ENCODE results near the gene LRR1.

LRR1 gene

GRCh38 chr14:49598485-49599300 lies at the start of gene LRR1:
Gene LRR1, plus strand, starts transcription at chr14:49598940. Its CDS starts 81 bp downstream, at chr14:49599021.
- peak; percentile 91 for DNase-seq

GRCh38 chr14:49549446-49549845 lies 49.3 kb upstream of the LRR1 start:
- DNase-seq = no peak

- peak; percentile 6 for DNase-seq
Observed at GRCh38 chr14:49549881-49550280, 48.9 kb upstream of the LRR1 start.

GRCh38 chr14:49550286-49551184 lies 48.2 kb upstream of the LRR1 start:
- DNase-seq = peak; percentile 42

DNA sequence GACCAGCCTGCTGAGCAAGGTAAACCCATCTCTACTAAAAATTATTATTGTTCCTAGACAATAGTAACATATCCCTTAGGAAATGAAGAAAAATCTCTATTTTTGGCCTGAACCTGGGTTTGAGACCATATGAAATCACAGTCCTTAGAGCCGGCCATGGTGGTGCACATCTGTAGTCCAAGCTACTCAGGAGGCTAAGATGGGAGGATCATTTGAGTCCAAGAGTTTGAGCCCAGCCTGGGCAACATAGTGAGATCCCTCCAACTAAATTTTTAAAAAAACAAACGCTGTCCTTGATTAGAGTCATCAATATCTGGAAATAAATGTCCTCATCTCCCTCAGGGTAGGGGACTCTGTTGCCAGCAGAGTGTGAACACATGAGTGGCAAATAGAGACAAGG lies 47.2 kb upstream of the LRR1 start:
- no peak for DNase-seq

GRCh38 chr14:49553106-49553505 lies 45.6 kb upstream of the LRR1 start:
- DNase-seq = peak; percentile 44

DNA sequence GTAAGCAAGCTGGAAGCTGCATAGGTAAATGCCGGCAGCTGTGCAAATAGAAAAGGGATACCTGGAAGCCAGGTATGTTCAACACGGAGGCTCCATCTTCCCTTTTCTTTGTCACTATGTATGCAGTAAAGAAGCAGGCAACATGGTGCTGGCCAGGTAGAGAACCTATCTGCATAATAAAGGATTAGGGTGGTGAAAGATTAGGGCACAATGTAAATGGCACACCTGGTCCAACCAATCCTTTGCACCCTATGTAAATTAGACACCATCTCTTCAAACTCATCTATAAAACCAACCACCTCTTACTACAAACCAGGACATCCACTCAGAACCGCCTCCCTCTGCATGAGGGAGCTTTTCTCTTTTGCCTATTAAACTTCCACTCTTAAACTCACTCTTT lies 44.8 kb upstream of the LRR1 start:
- DNase-seq = peak; percentile 87

- DNase-seq = no peak
Observed at GRCh38 chr14:49559979-49560768, 38.6 kb upstream of the LRR1 start.

DNA sequence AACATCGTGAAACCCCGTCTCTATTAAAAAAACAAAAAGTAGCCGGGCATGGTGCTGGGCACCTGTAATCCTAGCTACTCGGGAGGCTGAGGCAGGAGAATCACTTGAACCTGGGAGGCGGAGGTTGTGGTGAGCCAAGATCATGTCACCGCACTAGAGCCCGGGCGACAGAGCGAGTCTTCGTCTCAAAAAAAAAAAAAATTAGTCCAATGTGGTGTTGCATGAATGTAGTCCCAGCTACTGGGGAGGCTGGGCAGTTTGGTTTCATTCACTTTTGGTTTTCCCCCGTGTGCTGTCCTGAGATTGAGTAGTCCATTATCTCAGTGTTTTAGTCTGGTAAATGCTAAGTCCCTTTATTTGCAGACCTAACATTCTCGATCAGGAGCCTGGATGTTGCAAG lies 32.0 kb upstream of the LRR1 start:
- DNase-seq = no peak

GRCh38 chr14:49569281-49569680 lies 29.5 kb upstream of the LRR1 start:
- no peak for DNase-seq

DNA sequence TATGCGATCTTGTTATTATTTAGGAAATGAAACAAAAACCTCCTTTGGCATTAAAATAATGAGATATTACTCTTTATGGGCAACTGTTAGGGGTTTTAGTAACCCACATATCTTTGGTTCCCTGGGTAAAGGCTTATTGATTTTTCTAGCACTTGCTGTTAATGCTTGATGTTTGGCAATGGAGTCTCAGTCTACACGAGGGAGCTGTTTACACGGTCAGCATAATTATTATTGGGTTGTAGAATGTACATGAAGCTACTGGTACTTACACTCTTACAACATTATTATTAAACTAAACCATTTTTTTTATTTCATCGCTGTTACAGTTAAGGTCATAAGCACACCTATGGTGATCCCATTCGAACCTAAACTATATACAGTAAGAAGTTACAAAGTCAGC lies 24.7 kb upstream of the LRR1 start:
- DNase-seq = no peak

- DNase-seq = no peak
Observed at GRCh38 chr14:49578141-49578540, 20.6 kb upstream of the LRR1 start.

DNA sequence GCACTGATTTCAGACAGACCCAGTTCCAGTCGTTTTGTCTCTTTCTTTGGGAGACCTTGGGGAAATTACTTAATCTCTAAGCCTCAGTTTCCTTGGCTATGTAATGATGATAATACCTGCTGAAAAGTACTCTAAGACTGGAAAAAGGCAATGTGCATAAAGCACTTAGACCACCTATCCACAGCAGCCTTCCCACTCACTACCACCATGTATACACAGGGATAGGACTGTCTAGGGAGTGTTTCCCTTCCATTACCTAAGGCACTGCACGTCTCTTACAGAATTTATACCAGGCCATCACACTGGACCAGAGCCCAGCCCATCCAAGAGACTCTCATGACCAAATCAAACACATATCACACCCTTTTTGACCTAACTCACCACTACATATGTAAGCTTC lies 18.9 kb upstream of the LRR1 start:
- DNase-seq = no peak

DNA sequence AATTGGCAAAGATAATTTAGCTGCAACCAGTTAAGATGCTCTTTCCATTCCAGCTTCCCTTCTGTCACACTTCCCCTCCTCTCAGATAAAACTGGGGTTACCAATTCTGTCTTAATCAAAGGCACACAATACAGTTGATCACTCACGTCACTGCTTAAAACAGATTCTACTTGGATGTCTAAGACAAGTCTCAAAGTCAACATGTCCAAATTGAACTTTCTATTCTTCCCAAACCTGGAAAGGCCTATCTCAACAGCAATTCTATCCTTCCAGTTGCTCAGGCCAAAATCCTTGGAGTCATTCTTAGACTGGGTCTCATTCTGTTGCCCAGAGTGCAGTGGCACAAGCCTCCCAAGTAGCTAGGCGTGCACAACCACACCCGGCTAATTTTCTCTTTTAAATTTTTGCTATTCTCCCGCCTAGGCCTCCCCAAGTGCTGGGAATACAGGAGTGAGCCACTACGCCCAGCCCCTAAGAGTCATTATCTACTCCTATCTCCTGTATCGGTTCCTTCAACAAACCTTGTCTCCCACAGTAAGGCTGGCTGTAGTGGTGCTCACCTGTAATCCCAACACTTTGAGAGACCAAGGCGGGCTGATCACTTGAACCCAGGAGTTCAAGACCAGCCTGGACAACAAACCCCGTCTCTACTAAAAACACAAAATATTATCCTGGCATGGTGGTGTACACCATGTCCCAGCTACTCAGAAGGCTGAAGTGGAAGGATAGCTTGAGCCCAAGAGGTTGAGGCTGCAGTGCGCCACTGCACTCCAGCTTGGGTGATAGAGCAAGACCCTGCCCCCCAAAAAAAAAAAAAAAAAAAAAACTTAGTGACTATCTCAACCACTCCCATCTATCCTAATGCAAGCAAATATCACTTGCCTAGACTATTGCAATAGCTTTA lies 17.3 kb upstream of the LRR1 start:
- peak; percentile 21 for DNase-seq

DNA sequence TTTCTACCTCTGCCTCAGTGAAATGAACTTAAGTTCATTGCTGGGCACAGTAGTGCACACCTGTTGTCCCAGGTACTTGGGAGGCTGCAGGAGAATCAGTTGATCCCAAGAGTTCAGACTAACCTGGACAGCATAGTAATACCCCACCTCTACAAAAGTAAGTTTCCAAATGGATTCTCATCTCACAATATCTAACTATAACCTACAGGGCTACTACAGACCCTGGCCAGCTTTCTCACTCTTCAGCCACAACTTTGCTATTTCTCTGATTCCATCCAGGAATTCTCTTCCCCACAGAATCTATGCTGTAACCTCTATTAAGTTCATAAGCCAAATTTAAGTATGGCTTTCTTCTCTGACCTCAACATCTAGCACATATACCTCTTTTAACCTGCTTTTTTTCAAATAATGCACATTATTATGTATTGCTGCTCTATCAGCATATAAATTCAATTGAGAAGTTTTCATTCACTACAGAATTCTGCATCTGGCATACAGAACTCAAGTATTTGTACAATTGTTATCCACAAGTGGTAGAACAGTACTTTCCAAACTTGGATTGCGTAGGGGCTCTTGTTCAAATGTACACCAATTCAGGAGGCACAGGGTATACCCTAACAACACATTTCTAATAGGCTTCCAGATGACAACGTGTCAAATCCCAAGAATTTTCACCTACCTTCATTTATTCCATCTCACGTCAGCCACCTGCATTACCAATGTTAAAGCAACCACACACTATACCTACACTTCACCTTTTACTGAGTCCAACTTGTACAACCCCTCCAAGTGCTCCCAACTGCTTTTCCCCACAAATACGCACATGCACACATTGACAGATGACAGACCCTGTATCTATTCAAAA lies 16.4 kb upstream of the LRR1 start:
- peak; percentile 31 for DNase-seq

DNA sequence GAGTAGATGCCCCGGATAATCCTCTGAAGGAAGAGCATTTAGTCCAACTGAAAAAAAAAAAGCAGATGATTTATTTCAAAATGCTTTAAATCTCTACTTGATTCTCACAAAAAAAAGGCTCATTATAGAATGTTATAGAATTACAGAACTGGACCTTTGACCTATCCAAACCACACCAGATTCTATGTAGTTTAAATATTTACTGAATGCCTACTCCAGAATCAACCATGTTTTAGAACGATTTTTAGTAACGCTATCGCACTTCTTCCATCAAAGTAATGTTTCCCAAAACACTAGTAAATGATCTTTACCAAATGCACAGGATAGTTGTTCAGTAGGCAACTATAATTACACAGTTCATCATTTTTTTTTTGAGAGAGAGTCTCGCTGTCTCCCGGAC lies 15.1 kb upstream of the LRR1 start:
- no peak for DNase-seq

DNA sequence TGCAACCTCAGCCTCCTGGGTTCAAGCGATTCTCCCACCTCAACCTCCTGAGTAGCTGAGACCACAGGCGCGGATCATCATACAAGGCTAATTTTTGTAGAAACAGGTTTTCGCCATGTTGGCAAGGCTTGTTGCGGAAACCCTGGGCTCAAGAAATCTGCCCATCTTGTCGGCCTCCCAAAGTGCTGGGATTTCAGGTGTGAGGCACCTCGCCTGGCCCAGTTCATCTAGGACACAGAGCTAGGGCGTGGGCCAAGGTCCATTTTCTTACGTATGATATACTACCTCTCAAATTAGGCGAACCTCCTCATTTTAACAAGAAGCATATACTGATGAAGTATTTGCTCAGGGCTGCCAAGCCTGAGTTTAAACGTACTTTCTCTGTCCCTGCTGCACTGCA lies 14.7 kb upstream of the LRR1 start:
- DNase-seq = no peak

GRCh38 chr14:49584981-49585640 lies 13.6 kb upstream of the LRR1 start:
- peak; percentile 38 for DNase-seq

- peak; percentile 98 for DNase-seq
Observed at GRCh38 chr14:49585803-49586672, 12.7 kb upstream of the LRR1 start, which contains the start of gene RPS29. Gene RPS29, minus strand, starts transcription at chr14:49586380. Its CDS starts 34 bp downstream, at chr14:49586346.
